Measurements from ENCODE around the gene FAM221B. TPM values are rescaled to one million over a fixed set of nuclear protein-coding genes. Genes with fewer than 3 reads are reported as not detected.

FAM221B gene
- total and polyA plus RNA-seq, 9 of the 15 experiments (the other 6 are each of a cell fraction or from before 2014, with no cell fraction given): 0.01 TPM; not detected in 8

GRCh38 chr9:35863583-35863982 is 35.1 kb upstream of the FAM221B start:
- BruUV-seq (replicated peaks): no TSS peak
- CTCF ChIA-PET (ENCODE audit: low intra/inter-chr PET ratio): no interaction called here
- Histone ChIP-seq H3K4me3 (no peak overlapping the region), H3K9ac (ENCODE audit: insufficient read depth in 1 of 2, low read depth in 2 of 2, low read length in 2 of 2) (no peak overlapping the region), H3K9me3 (replicated peaks; ENCODE audit: control insufficient read depth, insufficient read depth, low read depth, low read length) (no peaks in the 10 kb centered on the region), H4K20me1 (replicated peaks; ENCODE audit: control insufficient read depth, insufficient read depth, low read length) (no peaks in the 10 kb centered on the region), H3K27me3 (ENCODE audit: control insufficient read depth in 2 of 2, insufficient read depth in 2 of 2, low read length in 2 of 2) (peaks cover 8 to 58% of the 10 kb centered on the region in 2 experiments; a peak in 4 of 5 replicates), H3K36me3 (ENCODE audit: control insufficient read depth, insufficient read depth, low read length) (no peaks in the 10 kb centered on the region), H2AFZ (ENCODE audit: low read depth, low read length) (no peak overlapping the region), H3K9me1 (ENCODE audit: control insufficient read depth, insufficient read depth, low read length) (no peaks in the 10 kb centered on the region), H3K79me2 (ENCODE audit: control insufficient read depth, insufficient read depth, low read length) (no peaks in the 10 kb centered on the region), H3K4me1 (replicated peaks in 1 of 2; ENCODE audit: control insufficient read depth in 2 of 2, insufficient read depth in 2 of 2, low read length in 2 of 2) (no peaks in the 10 kb centered on the region), H3K4me2 (ENCODE audit: insufficient read depth, low read length) (no peak overlapping the region), H3K27ac (ENCODE audit: extremely low read depth, low read depth, low read length) (no peak overlapping the region)
- ATAC-seq (0 out of 3 replicates have a peak, but pooled peaks have one; percentile 23), DNase-seq (ENCODE audit: extremely low read depth in 1 of 4, low spot score in 3 of 4) (no peak), FAIRE-seq (no peak)
- POLR2A ChIA-PET: no interaction called here
- intact Hi-C loops (cut with micrococcal nuclease): no loop called here
- TF ChIP-seq ZBTB7A (IDR thresholded peaks at IDR 0.05; ENCODE audit: borderline replicate concordance, control insufficient read depth, low read depth, low read length) (no peak), RFX5 (IDR thresholded peaks at IDR 0.05; ENCODE audit: low read depth, low read length) (peak; percentile 59; the same call in 1 of the 2 replicates)
- 1% methylated on average over 7 of the region's 8 CpGs for WGBS (ENCODE audit: insufficient coverage, low coverage, missing lambda C conversion rate)
- in situ Hi-C loops (cut with MboI): no loop called here

GRCh38 chr9:35862328-35862727 is 33.8 kb upstream of the FAM221B start:
- ChIA-PET CTCF (ENCODE audit: low intra/inter-chr PET ratio) (no interaction called here), POLR2A (interaction anchor here (1.1 kb wide), 2 partner anchors 10 to 20 kb away, joined by 3 read pairs; no protein-coding TSS in a partner anchor)
- no peak for FAIRE-seq
- Histone ChIP-seq H3K27me3 (ENCODE audit: control insufficient read depth in 2 of 2, insufficient read depth in 2 of 2, low read length in 2 of 2) (peaks cover 9 to 64% of the 10 kb centered on the region in 2 experiments; a peak in 4 of 5 replicates), H4K20me1 (replicated peaks; ENCODE audit: control insufficient read depth, insufficient read depth, low read length) (no peaks in the 10 kb centered on the region), H2AFZ (ENCODE audit: low read depth, low read length) (no peak overlapping the region), H3K79me2 (ENCODE audit: control insufficient read depth, insufficient read depth, low read length) (no peaks in the 10 kb centered on the region), H3K9me3 (replicated peaks; ENCODE audit: control insufficient read depth, insufficient read depth, low read depth, low read length) (no peaks in the 10 kb centered on the region), H3K9me1 (ENCODE audit: control insufficient read depth, insufficient read depth, low read length) (no peaks in the 10 kb centered on the region), H3K27ac (ENCODE audit: extremely low read depth, low read depth, low read length) (no peak overlapping the region), H3K36me3 (ENCODE audit: control insufficient read depth, insufficient read depth, low read length) (no peaks in the 10 kb centered on the region), H3K4me2 (ENCODE audit: insufficient read depth, low read length) (no peak overlapping the region), H3K4me1 (replicated peaks in 1 of 2; ENCODE audit: control insufficient read depth in 2 of 2, insufficient read depth in 2 of 2, low read length in 2 of 2) (no peaks in the 10 kb centered on the region), H3K4me3 (no peak overlapping the region), H3K9ac (ENCODE audit: insufficient read depth in 1 of 2, low read depth in 2 of 2, low read length in 2 of 2) (no peak overlapping the region)
- intact Hi-C loops (cut with micrococcal nuclease) (no loop called here), in situ Hi-C loops (cut with MboI) (no loop called here)
- ATAC-seq: no peak
- DNase-seq (ENCODE audit: extremely low read depth in 1 of 4, low spot score in 3 of 4): no peak
- no TSS peak for BruUV-seq (replicated peaks)
- WGBS (ENCODE audit: insufficient coverage, low coverage, missing lambda C conversion rate): 0% methylated on average over 4 of the region's 4 CpGs
- TF ChIP-seq BMI1 (IDR thresholded peaks at IDR 0.05; ENCODE audit: low read length) (no peak), ZNF592 (IDR thresholded peaks at IDR 0.05) (no peak), ZNF24 (IDR thresholded peaks at IDR 0.05) (no peak)

All from K562 (cell line).